ENCODE data around the gene L1CAM.

L1CAM gene

GRCh38 chrX:153864561-153865320 lies 21.2 kb downstream of the L1CAM start:
- DNase-seq = no peak
- H3K79me2 ChIP-seq (ENCODE audit: insufficient read depth, low read length) = no peaks in the 10 kb centered on the region
- no peaks in the 10 kb centered on the region for H3K9me3 ChIP-seq (ENCODE audit: insufficient read depth, low read length, severe bottlenecking)
- H3K27me3 ChIP-seq (ENCODE audit: insufficient read depth, low read length, poor library complexity) = no peaks in the 10 kb centered on the region
- H3K4me2 ChIP-seq (ENCODE audit: insufficient read depth, low read length) = no peak overlapping the region
- no peaks in the 10 kb centered on the region for H4K20me1 ChIP-seq (ENCODE audit: insufficient read depth, low read length)
- no peak overlapping the region for H3K4me3 ChIP-seq (ENCODE audit: low read depth in 1 of 2, low read length in 2 of 2)
- H3K27ac ChIP-seq (ENCODE audit: low read length) = no peak overlapping the region
- no peaks in the 10 kb centered on the region for H3K4me1 ChIP-seq (ENCODE audit: insufficient read depth, low read length)
- H2AFZ ChIP-seq (ENCODE audit: low read depth, low read length) = no peak overlapping the region
- H3K9ac ChIP-seq (ENCODE audit: low read depth, low read length) = no peak overlapping the region
- H3K36me3 ChIP-seq (ENCODE audit: insufficient read depth, low read length) = no peaks in the 10 kb centered on the region
- TF ChIP-seq EZH2 (IDR thresholded peaks at IDR 0.05; ENCODE audit: borderline replicate concordance, low read depth, low read length, severe bottlenecking) (no peak), CTCF (IDR thresholded peaks at IDR 0.05; ENCODE audit: borderline replicate concordance, extremely low read depth, low read length, poor library complexity, severe bottlenecking) (no peak)
- no peak for ATAC-seq (ENCODE audit: insufficient read depth, low read depth)

- DNase-seq = no peak
Observed at GRCh38 chrX:153864101-153864500, 21.9 kb downstream of the L1CAM start.

GRCh38 chrX:153863251-153863991 lies 22.6 kb downstream of the L1CAM start:
- Histone ChIP-seq H3K9ac (ENCODE audit: low read depth, low read length) (no peak overlapping the region), H3K4me3 (ENCODE audit: low read depth in 1 of 2, low read length in 2 of 2) (no peak overlapping the region), H3K79me2 (ENCODE audit: insufficient read depth, low read length) (no peaks in the 10 kb centered on the region), H3K4me1 (ENCODE audit: insufficient read depth, low read length) (no peaks in the 10 kb centered on the region), H3K27me3 (ENCODE audit: insufficient read depth, low read length, poor library complexity) (no peaks in the 10 kb centered on the region), H3K36me3 (ENCODE audit: insufficient read depth, low read length) (no peaks in the 10 kb centered on the region), H3K27ac (ENCODE audit: low read length) (no peak overlapping the region), H4K20me1 (ENCODE audit: insufficient read depth, low read length) (no peaks in the 10 kb centered on the region), H3K4me2 (ENCODE audit: insufficient read depth, low read length) (no peak overlapping the region), H2AFZ (ENCODE audit: low read depth, low read length) (no peak overlapping the region), H3K9me3 (ENCODE audit: insufficient read depth, low read length, severe bottlenecking) (no peaks in the 10 kb centered on the region)
- DNase-seq = no peak
- no peak for ATAC-seq (ENCODE audit: insufficient read depth, low read depth)
- TF ChIP-seq CTCF (IDR thresholded peaks at IDR 0.05; ENCODE audit: borderline replicate concordance, extremely low read depth, low read length, poor library complexity, severe bottlenecking) (no peak), EZH2 (IDR thresholded peaks at IDR 0.05; ENCODE audit: borderline replicate concordance, low read depth, low read length, severe bottlenecking) (no peak)

More at GRCh38 chrX:153864101-153864500, 21.9 kb downstream of the L1CAM start:
- H3K79me2 ChIP-seq (ENCODE audit: insufficient read depth, low read length) = no peaks in the 10 kb centered on the region
- no peaks in the 10 kb centered on the region for H4K20me1 ChIP-seq (ENCODE audit: insufficient read depth, low read length)
- ATAC-seq (ENCODE audit: insufficient read depth, low read depth) = no peak
- H3K9ac ChIP-seq (ENCODE audit: low read depth, low read length) = no peak overlapping the region
- no peak overlapping the region for H3K4me3 ChIP-seq (ENCODE audit: low read depth in 1 of 2, low read length in 2 of 2)
- no peaks in the 10 kb centered on the region for H3K4me1 ChIP-seq (ENCODE audit: insufficient read depth, low read length)
- H3K4me2 ChIP-seq (ENCODE audit: insufficient read depth, low read length) = no peak overlapping the region
- H2AFZ ChIP-seq (ENCODE audit: low read depth, low read length) = no peak overlapping the region
- no peaks in the 10 kb centered on the region for H3K36me3 ChIP-seq (ENCODE audit: insufficient read depth, low read length)
- no peaks in the 10 kb centered on the region for H3K27me3 ChIP-seq (ENCODE audit: insufficient read depth, low read length, poor library complexity)
- TF ChIP-seq CTCF (IDR thresholded peaks at IDR 0.05; ENCODE audit: borderline replicate concordance, extremely low read depth, low read length, poor library complexity, severe bottlenecking) (no peak), EZH2 (IDR thresholded peaks at IDR 0.05; ENCODE audit: borderline replicate concordance, low read depth, low read length, severe bottlenecking) (no peak)
- no peaks in the 10 kb centered on the region for H3K9me3 ChIP-seq (ENCODE audit: insufficient read depth, low read length, severe bottlenecking)
- H3K27ac ChIP-seq (ENCODE audit: low read length) = no peak overlapping the region
